SK-N-SH (cell line): ENCODE measurements around the gene FGD4. TPM values are rescaled to one million over a fixed set of nuclear protein-coding genes. Genes with fewer than 3 reads are reported as not detected.

Experiments used
- CTCF ChIA-PET: fragments of 300-600, 350-600 bp; formaldehyde crosslinking; extraction: SDS; loops from one replicate; lab custom pipeline; 2021; lab: Yijun Ruan, JAX
- POLR2A ChIA-PET: fragments of 350-600 bp; sonication (Branson Sonifier 250); formaldehyde crosslinking; extraction: SDS; loops from one replicate; lab custom pipeline; 2020; ENCODE audit warnings: antibody characterized with exemption, inconsistent platforms; lab: Yijun Ruan, JAX
- DNase-seq: peaks from one replicate; pipeline ENCODE4 v3.0.0; 2012
- H2AFZ ChIP-seq: fragments of 200-600 bp; sonication (generic); 2 replicates; pipeline ENCODE4 v1.8.1; 2016; ENCODE audit warnings: antibody characterized with exemption, mild to moderate bottlenecking, low read depth
- H3F3A ChIP-seq: fragments of 200-600 bp; sonication (generic); replicated peaks from 2 replicates; pipeline ENCODE3; 2016; ENCODE audit warnings: antibody characterized with exemption, mild to moderate bottlenecking; ENCODE audit not compliant: insufficient read depth
- H3K27ac ChIP-seq, 2 experiments: fragments of 200-500 bp in 1 of 2; fragments of 200-600 bp in 1 of 2; sonication (Bioruptor generic) in 1 of 2; sonication (generic), shearing (Covaris generic) in 1 of 2; 2 replicates each; pipeline versions ENCODE4 v1.5.1 to v1.6.1; 2014 to 2016; ENCODE audit warnings: low read depth in 2 of 2, inconsistent platforms in 1 of 2, low read length in 1 of 2, mild to moderate bottlenecking in 1 of 2, mixed read lengths in 1 of 2
- H3K27me3 ChIP-seq: fragments of 200-600 bp; sonication (generic), shearing (Covaris generic); 2 replicates; pipeline ENCODE4 v1.6.1; 2016; ENCODE audit warnings: mixed run types; ENCODE audit not compliant: insufficient read depth
- H3K36me3 ChIP-seq, 2 experiments: fragments of 200-500 bp in 1 of 2; fragments of 200-600 bp in 1 of 2; sonication (Bioruptor generic) in 1 of 2; sonication (generic) in 1 of 2; replicated peaks in 1 of 2; 2 replicates each; pipeline versions ENCODE3 to v1.5.1; 2014 to 2016; ENCODE audit warnings: low read length in 1 of 2, mild to moderate bottlenecking in 1 of 2; ENCODE audit not compliant: insufficient read depth in 2 of 2, control insufficient read depth in 1 of 2
- H3K4me1 ChIP-seq, 2 experiments: fragments of 200-500 bp in 1 of 2; fragments of 200-600 bp in 1 of 2; sonication (Bioruptor generic) in 1 of 2; sonication (generic), shearing (Covaris generic) in 1 of 2; 2 replicates each; pipeline versions ENCODE4 v1.5.1 to v1.6.1; 2014 to 2016; ENCODE audit warnings: low read depth in 1 of 2, low read length in 1 of 2, mixed run types in 1 of 2; ENCODE audit not compliant: insufficient read depth in 2 of 2, control insufficient read depth in 1 of 2
- H3K4me2 ChIP-seq: fragments of 200-600 bp; sonication (generic), shearing (Covaris generic); 2 replicates; pipeline ENCODE4 v1.6.1; 2017; ENCODE audit warnings: mixed run types
- H3K4me3 ChIP-seq, 2 experiments: fragments of 200-500 bp in 1 of 2; fragments of 200-600 bp in 1 of 2; sonication (Bioruptor generic) in 1 of 2; sonication (generic), shearing (Covaris generic) in 1 of 2; 2 replicates each; pipeline versions ENCODE4 v1.5.1 to v1.8.1; 2014 to 2016; ENCODE audit warnings: low read depth in 2 of 2, inconsistent platforms in 1 of 2, low read length in 1 of 2, mild to moderate bottlenecking in 1 of 2, mixed read lengths in 1 of 2, moderate library complexity in 1 of 2
- H3K79me2 ChIP-seq: fragments of 200-600 bp; sonication (generic); 2 replicates; pipeline ENCODE4 v1.8.1; 2017; ENCODE audit warnings: mild to moderate bottlenecking; ENCODE audit not compliant: insufficient read depth
- H3K9ac ChIP-seq: fragments of 200-600 bp; sonication (generic); 2 replicates; pipeline ENCODE4 v1.6.1; 2017; ENCODE audit warnings: mixed run types
- H3K9me2 ChIP-seq: fragments of 200-600 bp; sonication (generic); 2 replicates; pipeline ENCODE4 v1.6.1; 2017; ENCODE audit warnings: mixed run types
- H3K9me3 ChIP-seq: fragments of 200-600 bp; sonication (generic); 2 replicates; pipeline ENCODE4 v1.6.1; 2017; ENCODE audit warnings: mixed run types, mild to moderate bottlenecking, moderate library complexity
- H4K20me1 ChIP-seq: fragments of 200-600 bp; sonication (generic); 2 replicates; pipeline ENCODE4 v1.6.1; 2017; ENCODE audit warnings: mild to moderate bottlenecking, mixed run types; ENCODE audit not compliant: insufficient read depth
- CHD2 ChIP-seq: fragments of 150-350 bp; IDR thresholded peaks from 2 replicates; pipeline ENCODE4 v1.6.1; 2018; ENCODE audit warnings: low read length; ENCODE audit not compliant: partially characterized antibody
- ELF1 ChIP-seq: IDR thresholded peaks from 2 replicates; pipeline ENCODE4 v1.4.0; 2012
- EP300 ChIP-seq, 2 experiments: IDR thresholded peaks; 2 replicates each; pipeline versions ENCODE4 v1.4.0 to v1.6.1; 2012; ENCODE audit warnings: borderline replicate concordance in 1 of 2, low read depth in 1 of 2, low read length in 1 of 2
- FOSL2 ChIP-seq: IDR thresholded peaks from 2 replicates; pipeline ENCODE4 v1.4.0; 2012; ENCODE audit warnings: low read depth, mild to moderate bottlenecking, moderate library complexity, borderline replicate concordance
- FOXJ3 ChIP-seq: sonication (generic); formaldehyde crosslinking; IDR thresholded peaks from 2 replicates; pipeline ENCODE4 v1.5.1; 2020; ENCODE audit warnings: mild to moderate bottlenecking, missing genetic modification reagents
- IRF3 ChIP-seq: fragments of 150-350 bp; IDR thresholded peaks from 2 replicates; pipeline ENCODE4 v1.6.1; 2016; ENCODE audit warnings: mild to moderate bottlenecking, low read depth, low read length
- JUND ChIP-seq: IDR thresholded peaks from 2 replicates; pipeline ENCODE4 v1.4.0; 2012
- MXI1 ChIP-seq: IDR thresholded peaks from 2 replicates; pipeline ENCODE4 v1.6.1; 2012; ENCODE audit warnings: mild to moderate bottlenecking, low read depth, low read length, improper control_type of control experiment
- NRF1 ChIP-seq: IDR thresholded peaks from 2 replicates; pipeline ENCODE4 v1.6.1; 2012; ENCODE audit warnings: low read depth, mild to moderate bottlenecking, low read length
- PBX3 ChIP-seq: IDR thresholded peaks from 2 replicates; pipeline ENCODE4; 2012
- RCOR1 ChIP-seq: fragments of 150-350 bp; IDR thresholded peaks from 2 replicates; pipeline ENCODE4 v1.6.1; 2017; ENCODE audit warnings: antibody characterized with exemption, low read length
- REST ChIP-seq: IDR thresholded peaks from 2 replicates; pipeline ENCODE4 v1.6.1; 2012; ENCODE audit warnings: mild to moderate bottlenecking, low read depth, low read length, moderate library complexity
- RFX5 ChIP-seq: IDR thresholded peaks from 2 replicates; pipeline ENCODE4 v1.6.1; 2012; ENCODE audit warnings: mild to moderate bottlenecking, improper control_type of control experiment, low read length
- SMC3 ChIP-seq: IDR thresholded peaks from 2 replicates; pipeline ENCODE4 v1.6.1; 2012; ENCODE audit warnings: low read depth, low read length, improper control_type of control experiment
- TEAD4 ChIP-seq: IDR thresholded peaks from 2 replicates; pipeline ENCODE4 v1.4.0; 2012; ENCODE audit warnings: mild to moderate bottlenecking, borderline replicate concordance; ENCODE audit not compliant: insufficient read depth
- USF2 ChIP-seq: fragments of 150-350 bp; IDR thresholded peaks from 2 replicates; pipeline ENCODE4 v1.6.1; 2017; ENCODE audit warnings: antibody characterized with exemption, low read length, low read depth, borderline replicate concordance
- YY1 ChIP-seq: IDR thresholded peaks from 2 replicates; pipeline ENCODE4 v1.4.0; 2012; ENCODE audit warnings: low read depth, mild to moderate bottlenecking
- WGBS: methylation state at CpG from one replicate; pipeline ENCODE4 v1.1.6; 2017; ENCODE audit warnings: low lambda C conversion rate; 5-methylcytosine and 5-hydroxymethylcytosine counted together
- polyA plus RNA-seq, 3 experiments: library from polyadenylated mRNA; depleted of rRNA; stranded (reverse); fragments of >200 nt; gene quantifications; 2 replicates each; pipeline ENCODE4 v1.2.3, GENCODE V29; 2012
- TF ChIP-seq, protein P1 (sequence below): fragments of 200-600 bp; sonication (generic); IDR thresholded peaks from 2 replicates; pipeline ENCODE4 v1.6.1; 2017; ENCODE audit warnings: antibody characterized with exemption, mild to moderate bottlenecking, moderate library complexity

FGD4 gene
- polyA plus RNA-seq, 1 of the 3 experiments (the other 2 are of a cell fraction) = 0.26 TPM

GRCh38 chr12:32435921-32436705, 36.8 kb downstream of the FGD4 start:
- H3K9me2 ChIP-seq = no peaks in the 10 kb centered on the region
- no peaks in the 10 kb centered on the region for H3K27me3 ChIP-seq
- no peaks in the 10 kb centered on the region for H4K20me1 ChIP-seq
- CTCF ChIA-PET = no interaction called here
- no peak for DNase-seq
- no peaks in the 10 kb centered on the region for H3K9me3 ChIP-seq
- no peaks in the 10 kb centered on the region for H3F3A ChIP-seq
- WGBS = 73% methylated on average over 7 of the region's 7 CpGs
- H3K4me3 ChIP-seq = no peak overlapping the region
- no peak overlapping the region for H3K9ac ChIP-seq
- no peaks in the 10 kb centered on the region for H3K36me3 ChIP-seq
- no peak overlapping the region for H3K27ac ChIP-seq
- TF ChIP-seq RCOR1 (no peak), MXI1 (no peak), RFX5 (no peak), IRF3 (no peak), YY1 (no peak), USF2 (no peak), CHD2 (no peak), NRF1 (no peak), ELF1 (no peak), REST (no peak), PBX3 (no peak), EP300 (IDR thresholded peaks at IDR 0.05; ENCODE audit: borderline replicate concordance in 1 of 2, low read depth in 1 of 2, low read length in 1 of 2) (no peak), JUND (no peak), SMC3 (no peak), FOXJ3 (CRISPR knock-in tag) (no peak), FOSL2 (no peak), TEAD4 (no peak)
- TF ChIP-seq, protein P1, sequence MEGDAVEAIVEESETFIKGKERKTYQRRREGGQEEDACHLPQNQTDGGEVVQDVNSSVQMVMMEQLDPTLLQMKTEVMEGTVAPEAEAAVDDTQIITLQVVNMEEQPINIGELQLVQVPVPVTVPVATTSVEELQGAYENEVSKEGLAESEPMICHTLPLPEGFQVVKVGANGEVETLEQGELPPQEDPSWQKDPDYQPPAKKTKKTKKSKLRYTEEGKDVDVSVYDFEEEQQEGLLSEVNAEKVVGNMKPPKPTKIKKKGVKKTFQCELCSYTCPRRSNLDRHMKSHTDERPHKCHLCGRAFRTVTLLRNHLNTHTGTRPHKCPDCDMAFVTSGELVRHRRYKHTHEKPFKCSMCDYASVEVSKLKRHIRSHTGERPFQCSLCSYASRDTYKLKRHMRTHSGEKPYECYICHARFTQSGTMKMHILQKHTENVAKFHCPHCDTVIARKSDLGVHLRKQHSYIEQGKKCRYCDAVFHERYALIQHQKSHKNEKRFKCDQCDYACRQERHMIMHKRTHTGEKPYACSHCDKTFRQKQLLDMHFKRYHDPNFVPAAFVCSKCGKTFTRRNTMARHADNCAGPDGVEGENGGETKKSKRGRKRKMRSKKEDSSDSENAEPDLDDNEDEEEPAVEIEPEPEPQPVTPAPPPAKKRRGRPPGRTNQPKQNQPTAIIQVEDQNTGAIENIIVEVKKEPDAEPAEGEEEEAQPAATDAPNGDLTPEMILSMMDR = no peak
- POLR2A ChIA-PET = no interaction called here
- H3K4me1 ChIP-seq = no peaks in the 10 kb centered on the region
- no peaks in the 10 kb centered on the region for H3K79me2 ChIP-seq
- no peak overlapping the region for H3K4me2 ChIP-seq
- 0 out of 2 replicates have a peak overlapping the region, but pooled peaks have one; percentile 16 for H2AFZ ChIP-seq
